Thyroid gland (tissue), 4 donors: ENCODE measurements around the gene OR4S2. TPM values are rescaled to one million over a fixed set of nuclear protein-coding genes. Genes with fewer than 3 reads are reported as not detected.

Experiments used
- DNase-seq, 2 donors: peaks; one replicate each; pipeline ENCODE4 v3.0.0-alpha.2; 2019
- H3K27ac ChIP-seq, 3 donors: fragments of 200-600 bp; sonication (generic); 1 replicate in 2 of 3; 2 replicates in 1 of 3; pipeline ENCODE4 v1.5.1; 2016 to 2019; ENCODE audit warnings: mild to moderate bottlenecking in 1 of 3, moderate library complexity in 1 of 3
- H3K27me3 ChIP-seq: fragments of 200-600 bp; sonication (generic); one replicate; pipeline ENCODE4 v1.5.1; 2019
- H3K36me3 ChIP-seq, 2 donors: fragments of 200-600 bp; sonication (generic); one replicate each; pipeline ENCODE4 v1.5.1; 2016 to 2019
- H3K4me1 ChIP-seq, 2 donors: fragments of 200-600 bp; sonication (generic); one replicate each; pipeline ENCODE4 v1.5.1; 2017 to 2019
- H3K4me3 ChIP-seq, 3 donors: fragments of 200-600 bp; sonication (generic); replicated peaks in 1 of 3; 1 replicate in 2 of 3; 2 replicates in 1 of 3; pipeline ENCODE4 v1.5.1; 2016; ENCODE audit warnings: mild to moderate bottlenecking in 1 of 3
- H3K9me3 ChIP-seq: fragments of 200-600 bp; sonication (generic); one replicate; pipeline ENCODE4 v1.5.1; 2017
- POLR2A ChIP-seq, 2 donors: fragments of 450-650 bp; IDR thresholded peaks; one replicate each; pipeline ENCODE4 v1.6.1; 2017; ENCODE audit warnings: antibody characterized with exemption in 2 of 2, mild to moderate bottlenecking in 2 of 2, moderate library complexity in 1 of 2
- WGBS, 2 donors: methylation state at CpG; one replicate each; pipeline ENCODE4 v1.1.5; 2017; 5-methylcytosine and 5-hydroxymethylcytosine counted together
- intact Hi-C: fragments of 100-400 bp; cut with DNase I; formaldehyde crosslinking; loops from one replicate; pipeline ENCODE4 v1.15.1; 2023
- total RNA-seq, 4 donors: library from RNA; depleted of rRNA; stranded (reverse); fragments of >200 nt; gene quantifications; one replicate each; pipeline ENCODE4 v1.2.3, GENCODE V29; 2016
- TF ChIP-seq, protein P1 (sequence below), 6 experiments: fragments of 200-600 bp in 3 of 6; fragments of 450-650 bp in 3 of 6; sonication (generic) in 3 of 6; IDR thresholded peaks; one replicate each; pipeline ENCODE4 v1.5.1; 2016 to 2019; ENCODE audit warnings: antibody characterized with exemption in 6 of 6, mild to moderate bottlenecking in 2 of 6, inconsistent platforms in 1 of 6, moderate library complexity in 1 of 6

The OR4S2 gene
- total RNA-seq, 4 donors from 2014 or later: not detected

DNA sequence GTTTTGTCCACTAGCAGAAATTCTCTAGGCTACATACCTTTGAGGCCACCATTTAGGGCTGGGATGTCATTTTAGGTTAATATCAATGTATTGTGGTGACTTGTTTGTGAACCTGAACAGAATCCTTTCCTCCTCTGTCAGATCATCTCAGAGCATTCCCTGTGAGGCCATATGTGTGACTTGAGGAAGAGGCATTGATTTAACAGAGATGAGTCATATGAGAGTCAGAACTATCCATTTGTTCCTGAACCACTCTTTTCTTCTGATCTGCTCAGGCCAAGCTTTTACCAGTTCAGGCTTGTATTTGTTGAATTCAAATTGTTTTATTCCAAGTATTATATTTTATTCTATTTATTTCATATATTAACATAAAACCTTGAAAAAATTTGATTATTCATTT is 7.0 kb downstream of the OR4S2 start:
- Histone ChIP-seq H3K27me3 (no peaks in the 10 kb centered on the region), H3K4me3 (no peak overlapping the region), H3K27ac (no peak overlapping the region), H3K4me1 (no peaks in the 10 kb centered on the region), H3K36me3 (no peaks in the 10 kb centered on the region), H3K9me3 (no peaks in the 10 kb centered on the region)
- TF ChIP-seq POLR2A (IDR thresholded peaks at IDR 0.05): no peak
- TF ChIP-seq, protein P1, sequence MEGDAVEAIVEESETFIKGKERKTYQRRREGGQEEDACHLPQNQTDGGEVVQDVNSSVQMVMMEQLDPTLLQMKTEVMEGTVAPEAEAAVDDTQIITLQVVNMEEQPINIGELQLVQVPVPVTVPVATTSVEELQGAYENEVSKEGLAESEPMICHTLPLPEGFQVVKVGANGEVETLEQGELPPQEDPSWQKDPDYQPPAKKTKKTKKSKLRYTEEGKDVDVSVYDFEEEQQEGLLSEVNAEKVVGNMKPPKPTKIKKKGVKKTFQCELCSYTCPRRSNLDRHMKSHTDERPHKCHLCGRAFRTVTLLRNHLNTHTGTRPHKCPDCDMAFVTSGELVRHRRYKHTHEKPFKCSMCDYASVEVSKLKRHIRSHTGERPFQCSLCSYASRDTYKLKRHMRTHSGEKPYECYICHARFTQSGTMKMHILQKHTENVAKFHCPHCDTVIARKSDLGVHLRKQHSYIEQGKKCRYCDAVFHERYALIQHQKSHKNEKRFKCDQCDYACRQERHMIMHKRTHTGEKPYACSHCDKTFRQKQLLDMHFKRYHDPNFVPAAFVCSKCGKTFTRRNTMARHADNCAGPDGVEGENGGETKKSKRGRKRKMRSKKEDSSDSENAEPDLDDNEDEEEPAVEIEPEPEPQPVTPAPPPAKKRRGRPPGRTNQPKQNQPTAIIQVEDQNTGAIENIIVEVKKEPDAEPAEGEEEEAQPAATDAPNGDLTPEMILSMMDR (IDR thresholded peaks at IDR 0.05): no peak
- no peak for DNase-seq
- intact Hi-C loops: no loop called here

DNA sequence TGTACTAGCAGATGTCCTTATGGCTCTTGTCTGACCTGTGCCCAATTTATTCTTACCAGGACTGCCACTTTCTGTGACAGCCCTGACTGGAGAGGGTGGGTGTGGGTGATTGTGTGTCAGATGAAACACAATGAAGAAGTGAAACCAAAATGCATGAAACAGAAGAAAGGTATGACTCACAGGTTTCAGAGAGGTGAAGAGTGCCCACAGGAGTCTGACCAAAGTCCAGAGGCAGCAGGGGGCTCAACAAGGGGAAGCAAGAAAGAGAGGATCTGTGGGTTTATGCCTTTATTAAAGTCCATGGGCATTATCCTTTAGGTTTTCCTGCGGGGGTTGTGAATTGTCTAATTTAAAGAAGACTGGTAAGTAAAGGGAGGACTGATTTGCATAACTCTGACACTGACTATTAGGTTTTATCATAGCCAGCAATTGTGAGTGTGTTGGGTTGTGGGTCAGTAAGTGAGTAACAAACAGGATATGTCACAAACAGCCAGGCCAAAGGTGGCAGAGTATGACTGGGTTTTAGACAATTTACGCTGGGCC is 10.0 kb downstream of the OR4S2 start:
- Histone ChIP-seq H3K27ac (no peak overlapping the region), H3K4me3 (no peak overlapping the region), H3K4me1 (no peaks in the 10 kb centered on the region), H3K36me3 (no peaks in the 10 kb centered on the region), H3K27me3 (no peaks in the 10 kb centered on the region), H3K9me3 (no peaks in the 10 kb centered on the region)
- WGBS, 2 donors: 86 to 96% methylated on average over 2 of the region's 2 CpGs
- DNase-seq: no peak
- intact Hi-C loops: no loop called here
- no peak for TF ChIP-seq POLR2A (IDR thresholded peaks at IDR 0.05)
- TF ChIP-seq, protein P1 (IDR thresholded peaks at IDR 0.05): no peak

DNA sequence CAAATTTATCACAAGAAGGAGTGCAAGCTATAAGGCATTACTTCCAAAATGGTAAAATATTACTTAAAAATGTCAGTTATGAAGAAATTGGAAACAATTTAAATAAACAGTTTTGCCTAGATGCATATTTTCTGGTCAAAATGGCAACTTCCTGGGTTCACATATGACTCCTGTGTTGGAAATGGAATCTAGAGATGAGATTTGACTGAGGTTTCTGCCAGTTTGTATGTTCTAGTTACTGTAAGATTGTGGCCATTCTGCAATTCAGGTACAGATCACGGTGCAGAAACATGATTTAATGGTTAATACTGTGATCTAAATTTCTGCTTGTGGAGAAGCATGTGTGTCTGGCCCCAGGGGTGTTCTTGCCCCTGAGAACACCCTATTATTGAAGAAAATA is 10.5 kb downstream of the OR4S2 start:
- WGBS, 2 donors: 42 to 44% methylated on average over 1 of the region's 1 CpG
- H3K36me3 ChIP-seq: no peaks in the 10 kb centered on the region

DNA sequence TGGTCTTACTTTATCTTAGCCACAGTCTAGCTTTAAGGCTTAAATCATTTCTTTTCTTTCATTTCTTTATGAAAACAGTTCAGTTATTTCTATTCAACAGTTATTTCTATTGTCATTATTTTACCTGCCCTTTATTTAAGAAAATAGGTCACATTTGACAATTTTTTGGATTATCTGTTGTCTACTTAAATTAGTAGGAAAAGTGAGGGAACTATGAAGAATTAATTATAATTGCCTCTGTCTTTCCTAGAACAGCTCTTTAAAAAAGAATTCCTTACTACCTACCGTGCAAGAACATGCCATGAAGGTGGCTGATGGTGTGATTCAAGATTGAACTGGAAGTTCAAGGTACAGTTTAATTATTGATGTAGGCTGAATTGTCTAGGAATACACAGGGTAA is 13.8 kb downstream of the OR4S2 start, which contains the start of gene OR4C6:
TSS of gene OR4C6 (plus strand) at position 301 of the 400 bp plus-strand sequence. CDS start 2,966 bp downstream, outside the sequence.
- WGBS, 2 donors: 78 to 80% methylated on average over 1 of the region's 1 CpG
- Histone ChIP-seq H3K9me3 (no peaks in the 10 kb centered on the region), H3K4me3 (no peak within 1 kb of the TSS), H3K36me3 (no peaks in the 10 kb centered on the region), H3K4me1 (no peaks in the 10 kb centered on the region), H3K27ac (no peak within 1 kb of the TSS), H3K27me3 (no peaks in the 10 kb centered on the region)
- intact Hi-C loops: no loop called here
- TF ChIP-seq, protein P1 (IDR thresholded peaks at IDR 0.05): no peak
- TF ChIP-seq POLR2A (IDR thresholded peaks at IDR 0.05): no peak
- DNase-seq: no peak

More for the DNA sequence above, 10.5 kb downstream of the OR4S2 start:
- H3K27ac ChIP-seq: no peak overlapping the region
- no peak for DNase-seq
- no peaks in the 10 kb centered on the region for H3K4me1 ChIP-seq
- no peaks in the 10 kb centered on the region for H3K27me3 ChIP-seq
- TF ChIP-seq, protein P1 (IDR thresholded peaks at IDR 0.05): no peak
- TF ChIP-seq POLR2A (IDR thresholded peaks at IDR 0.05): no peak
- H3K9me3 ChIP-seq: no peaks in the 10 kb centered on the region
- intact Hi-C loops: no loop called here
- H3K4me3 ChIP-seq: no peak overlapping the region

DNA sequence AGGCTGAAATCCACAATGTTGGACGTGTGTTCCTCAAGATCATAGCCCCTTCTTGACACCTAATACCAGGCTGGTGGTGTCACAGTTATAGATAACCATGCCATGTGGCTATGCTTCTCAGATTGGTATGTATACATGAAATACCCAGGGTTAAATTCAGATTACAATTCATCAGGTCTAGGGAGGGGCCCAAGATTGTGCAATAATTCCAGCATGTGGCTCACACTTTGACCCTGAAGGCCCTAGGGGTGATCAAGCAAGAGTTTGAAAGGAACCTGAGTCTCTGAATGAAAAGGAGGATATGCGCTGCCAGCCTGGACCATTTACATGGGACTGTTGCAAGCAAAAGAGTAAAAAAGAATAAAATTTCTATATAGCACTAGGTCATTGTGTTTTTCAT is 21.2 kb downstream of the OR4S2 start:
- 50 to 58% methylated on average over 2 of the region's 2 CpGs for WGBS, 2 donors
- H3K27me3 ChIP-seq: no peaks in the 10 kb centered on the region
- no peaks in the 10 kb centered on the region for H3K9me3 ChIP-seq
- TF ChIP-seq POLR2A (IDR thresholded peaks at IDR 0.05): no peak
- TF ChIP-seq, protein P1 (IDR thresholded peaks at IDR 0.05): no peak
- H3K4me1 ChIP-seq: no peaks in the 10 kb centered on the region
- intact Hi-C loops: no loop called here
- H3K4me3 ChIP-seq: no peak overlapping the region
- no peak overlapping the region for H3K27ac ChIP-seq
- DNase-seq: no peak
- no peaks in the 10 kb centered on the region for H3K36me3 ChIP-seq
